Regular cardiac myocyte (primary cell): ENCODE results near the gene UMAD1. TPM values are rescaled to one million over a fixed set of nuclear protein-coding genes. Genes with fewer than 3 reads are reported as not detected.

Source experiments
- total RNA-seq: library from RNA; depleted of rRNA; stranded (reverse); fragments of >200 nt; gene quantifications from 2 replicates; pipeline ENCODE4 v1.2.3, GENCODE V29; 2014

UMAD1 gene
- total RNA-seq: 13.4 and 17.8 TPM in 2 replicates

GRCh38 chr7:7640221-7641128 lies at the start of gene UMAD1:
UMAD1 (plus strand) TSS chr7:7640752; CDS start chr7:7673372, 32,620 bp downstream.

GRCh38 chr7:7718492-7718891 lies 77.9 kb downstream of the UMAD1 start, which contains the start of gene RPA3:
RPA3 (minus strand) TSS chr7:7718607; CDS start chr7:7640418, 78,189 bp downstream.

Other genes starting within 250 kb of the UMAD1 start
- under 0.01 TPM in 2 replicates for gene COL28A1, start 104.9 kb upstream of the UMAD1 start, total RNA-seq
- gene MIOS, start 73.9 kb upstream of the UMAD1 start, total RNA-seq: 31.6 and 38.3 TPM in 2 replicates
- 35.5 and 61.7 TPM in 2 replicates for gene RPA3, start 77.9 kb downstream of the UMAD1 start, total RNA-seq